SK-N-MC (cell line): ENCODE results near the gene PCDHB2.

Source experiments
- EZH2 ChIP-seq: fragments of 200-600 bp; sonication (generic); IDR thresholded peaks from one replicate; pipeline ENCODE4 v1.6.1; 2017; ENCODE audit warnings: antibody characterized with exemption
- FOXP2 ChIP-seq: optimal IDR thresholded peaks from 2 replicates; pipeline ENCODE3; 2011; ENCODE audit warnings: mild to moderate bottlenecking, moderate library complexity; ENCODE audit not compliant: insufficient read depth; ENCODE audit errors: extremely low read length, control extremely low read depth
- POLR2AphosphoS5 ChIP-seq: IDR thresholded peaks from 2 replicates; pipeline ENCODE4 v1.6.1; 2012; ENCODE audit warnings: mild to moderate bottlenecking, low read depth, low read length, borderline replicate concordance

GRCh38 chr5:141135030-141135717, 40.8 kb downstream of the PCDHB2 start, which contains the start of gene PCDHB5:
- TF ChIP-seq EZH2 (no peak), POLR2AphosphoS5 (peak; percentile 72), FOXP2 (no peak)
